Kidney epithelial cell (primary cell): ENCODE measurements around the gene PDCD7. TPM values are rescaled to one million over a fixed set of nuclear protein-coding genes. Genes with fewer than 3 reads are reported as not detected.

Source experiments
- DNase-seq: peaks from one replicate; pipeline ENCODE4 v3.0.0-alpha.2; 2010; ENCODE audit warnings: low read depth
- H3K27me3 ChIP-seq: 2 replicates; pipeline ENCODE4 v1.6.0; 2011; ENCODE audit warnings: low read length; ENCODE audit not compliant: control insufficient read depth, insufficient read depth
- H3K36me3 ChIP-seq: 2 replicates; pipeline ENCODE4 v1.5.1; 2011; ENCODE audit warnings: low read length; ENCODE audit not compliant: control insufficient read depth, insufficient read depth
- H3K4me3 ChIP-seq: 2 replicates; pipeline ENCODE4 v1.5.1; 2011; ENCODE audit warnings: low read depth, mild to moderate bottlenecking, control low read depth, low read length
- CTCF ChIP-seq: IDR thresholded peaks from 2 replicates; pipeline ENCODE4 v1.5.1; 2011; ENCODE audit warnings: mild to moderate bottlenecking, moderate library complexity, low read length, control low read depth, inconsistent platforms; ENCODE audit not compliant: insufficient read depth, poor library complexity, severe bottlenecking
- total RNA-seq: library from RNA; depleted of rRNA; stranded (reverse); fragments of >200 nt; gene quantifications from 2 replicates; pipeline ENCODE4 v1.2.3, GENCODE V29; 2015

The PDCD7 gene
- total RNA-seq, 1 donor from 2014 or later, result 25.6 TPM

- DNase-seq, result no peak
- H3K36me3 ChIP-seq, result no peaks in the 10 kb centered on the region
- no peaks in the 10 kb centered on the region for H3K27me3 ChIP-seq
- no peak overlapping the region for H3K4me3 ChIP-seq
- TF ChIP-seq CTCF, result no peak
Observed at GRCh38 chr15:65091946-65092770, 41.5 kb downstream of the PDCD7 start.

- TF ChIP-seq CTCF, result no peak
- Histone ChIP-seq H3K36me3 (no peaks in the 10 kb centered on the region), H3K27me3 (peaks cover 16% of the 10 kb centered on the region), H3K4me3 (no peak overlapping the region)
- DNase-seq, result no peak
Observed at GRCh38 chr15:65089206-65089824, 44.3 kb downstream of the PDCD7 start.

- H3K27me3 ChIP-seq, result peaks cover 22% of the 10 kb centered on the region
- TF ChIP-seq CTCF, result no peak
- H3K36me3 ChIP-seq, result no peaks in the 10 kb centered on the region
- no peak overlapping the region for H3K4me3 ChIP-seq
- DNase-seq, result no peak
Observed at GRCh38 chr15:65088643-65089021, 45.0 kb downstream of the PDCD7 start.

DNA sequence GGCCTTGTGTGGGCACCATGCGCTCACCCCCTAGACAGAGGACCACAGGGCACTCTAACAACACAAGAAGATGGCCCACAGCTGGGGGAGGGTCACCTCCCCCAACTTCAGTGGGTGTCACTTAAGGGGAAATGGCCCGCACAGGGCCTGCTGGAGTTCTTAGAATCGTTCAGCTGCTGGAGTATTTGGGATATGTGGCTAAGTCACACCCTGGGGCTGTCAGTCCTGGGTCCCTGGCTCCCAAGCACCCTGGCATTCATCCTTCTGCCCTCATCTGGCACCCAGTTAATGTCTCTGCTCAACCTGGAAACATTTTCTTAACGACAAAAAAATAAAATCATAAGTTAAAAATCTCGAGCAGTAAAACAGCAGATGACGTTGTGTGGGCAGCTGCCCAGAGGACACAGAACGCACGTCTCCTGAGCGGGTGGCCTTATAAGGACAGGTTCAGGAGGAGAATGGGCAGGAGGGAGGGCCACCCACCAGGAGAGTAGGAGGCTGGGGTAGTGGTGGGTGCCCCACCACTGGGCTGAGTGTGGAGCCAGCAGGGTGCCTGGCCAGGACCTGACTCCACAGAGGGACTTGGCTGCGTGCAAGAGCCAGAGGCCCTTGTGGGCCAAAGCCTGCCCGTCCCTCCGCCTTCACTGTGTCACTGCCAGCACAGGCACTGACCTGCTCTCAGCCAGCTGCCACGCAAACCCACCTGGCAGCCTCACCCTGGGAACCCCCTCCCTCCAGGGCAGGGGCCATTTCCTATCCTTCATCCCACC is 45.5 kb downstream of the PDCD7 start:
- no peak for DNase-seq
- Histone ChIP-seq H3K4me3 (no peak overlapping the region), H3K36me3 (no peaks in the 10 kb centered on the region), H3K27me3 (peaks cover 26% of the 10 kb centered on the region)
- TF ChIP-seq CTCF, result no peak

- DNase-seq, result no peak
- Histone ChIP-seq H3K27me3 (peaks cover 30% of the 10 kb centered on the region), H3K36me3 (no peaks in the 10 kb centered on the region), H3K4me3 (no peak overlapping the region)
- TF ChIP-seq CTCF, result no peak
Observed at GRCh38 chr15:65087411-65087810, 46.2 kb downstream of the PDCD7 start.
